H9 (cell line): ENCODE measurements around the gene DIP2C. TPM values are rescaled to one million over a fixed set of nuclear protein-coding genes. Genes with fewer than 3 reads are reported as not detected.

Experiments
- DNase-seq: peaks from one replicate; pipeline ENCODE4 v3.0.0-alpha.2; 2017
- H2AFZ ChIP-seq: one replicate; pipeline ENCODE4 v1.6.1; 2013; ENCODE audit warnings: mild to moderate bottlenecking, low read length, control low read depth, moderate library complexity
- H2AK5ac ChIP-seq: 2 replicates; pipeline ENCODE4 v1.6.1; 2013; ENCODE audit warnings: low read length, control low read depth, mixed read lengths; ENCODE audit not compliant: insufficient read length
- H2BK120ac ChIP-seq: one replicate; pipeline ENCODE4 v1.6.1; 2013; ENCODE audit warnings: low read depth, mild to moderate bottlenecking, low read length, control low read depth, inconsistent platforms; ENCODE audit not compliant: poor library complexity, severe bottlenecking
- H2BK12ac ChIP-seq: 2 replicates; pipeline ENCODE4 v1.6.1; 2013; ENCODE audit warnings: low read length, control low read depth, mixed read lengths, low read depth; ENCODE audit not compliant: insufficient read length
- H2BK15ac ChIP-seq: 2 replicates; pipeline ENCODE4 v1.6.1; 2013; ENCODE audit warnings: low read depth, low read length, control low read depth
- H2BK20ac ChIP-seq: one replicate; pipeline ENCODE4 v1.6.1; 2013; ENCODE audit warnings: low read depth, mild to moderate bottlenecking, low read length, control low read depth, inconsistent platforms; ENCODE audit not compliant: poor library complexity, severe bottlenecking
- H2BK5ac ChIP-seq: 2 replicates; pipeline ENCODE4 v1.6.1; 2013; ENCODE audit warnings: low read length, control low read depth, mixed read lengths; ENCODE audit not compliant: insufficient read length
- H3K14ac ChIP-seq: 2 replicates; pipeline ENCODE4 v1.6.1; 2013; ENCODE audit warnings: low read length, control low read depth; ENCODE audit not compliant: insufficient read depth
- H3K18ac ChIP-seq: 2 replicates; pipeline ENCODE4 v1.6.1; 2013; ENCODE audit warnings: low read depth, mild to moderate bottlenecking, mixed read lengths, low read length, control low read depth; ENCODE audit not compliant: insufficient read length
- H3K23ac ChIP-seq: 2 replicates; pipeline ENCODE4 v1.6.1; 2013; ENCODE audit warnings: low read length, control low read depth, mixed read lengths, low read depth; ENCODE audit not compliant: insufficient read length
- H3K23me2 ChIP-seq: 2 replicates; pipeline ENCODE4 v1.6.1; 2013; ENCODE audit warnings: low read depth, mild to moderate bottlenecking, mixed read lengths, low read length, control low read depth; ENCODE audit not compliant: insufficient read length, poor library complexity, severe bottlenecking
- H3K27ac ChIP-seq: 2 replicates; pipeline ENCODE4 v1.5.1; 2013; ENCODE audit warnings: low read length, control low read depth, mixed read lengths, low read depth; ENCODE audit not compliant: insufficient read length
- H3K27me3 ChIP-seq: 2 replicates; pipeline ENCODE4 v1.6.1; 2013; ENCODE audit warnings: low read length, control low read depth, inconsistent platforms; ENCODE audit not compliant: insufficient read depth
- H3K4ac ChIP-seq: 2 replicates; pipeline ENCODE4 v1.6.1; 2013; ENCODE audit warnings: low read depth, mild to moderate bottlenecking, control low read depth, inconsistent platforms, low read length, moderate library complexity
- H3K4me1 ChIP-seq: 2 replicates; pipeline ENCODE4 v1.6.1; 2013; ENCODE audit warnings: low read length, control low read depth, inconsistent platforms; ENCODE audit not compliant: insufficient read depth
- H3K4me2 ChIP-seq: 2 replicates; pipeline ENCODE4 v1.6.1; 2013; ENCODE audit warnings: low read length, control low read depth, mixed read lengths; ENCODE audit not compliant: insufficient read length, insufficient read depth
- H3K56ac ChIP-seq: 2 replicates; pipeline ENCODE4 v1.6.1; 2013; ENCODE audit warnings: low read depth, mild to moderate bottlenecking, mixed read lengths, low read length, control low read depth; ENCODE audit not compliant: insufficient read length
- H3K79me1 ChIP-seq: 2 replicates; pipeline ENCODE4 v1.6.1; 2013; ENCODE audit warnings: low read depth, mild to moderate bottlenecking, moderate library complexity, low read length, control low read depth, inconsistent platforms; ENCODE audit not compliant: insufficient read depth, poor library complexity, severe bottlenecking
- H3K79me2 ChIP-seq: 2 replicates; pipeline ENCODE4 v1.6.1; 2013; ENCODE audit warnings: low read length, control low read depth, inconsistent platforms; ENCODE audit not compliant: insufficient read depth
- H3K9ac ChIP-seq: 2 replicates; pipeline ENCODE4 v1.6.1; 2013; ENCODE audit warnings: low read length, control low read depth, mixed read lengths; ENCODE audit not compliant: insufficient read length; ENCODE audit errors: extremely low read depth
- H3K9me3 ChIP-seq: one replicate; pipeline ENCODE4 v1.6.1; 2013; ENCODE audit warnings: low read depth, low read length, inconsistent platforms; ENCODE audit not compliant: control insufficient read depth
- H3T11ph ChIP-seq: one replicate; pipeline ENCODE4 v1.6.1; 2013; ENCODE audit warnings: mild to moderate bottlenecking, low read length, control low read depth, inconsistent platforms
- H4K20me1 ChIP-seq: one replicate; pipeline ENCODE4 v1.6.1; 2013; ENCODE audit not compliant: control insufficient read depth, insufficient read length, insufficient read depth
- H4K5ac ChIP-seq: 2 replicates; pipeline ENCODE4 v1.6.1; 2013; ENCODE audit warnings: low read depth, mild to moderate bottlenecking, mixed read lengths, low read length, control low read depth; ENCODE audit not compliant: insufficient read length
- H4K8ac ChIP-seq: replicated peaks from 2 replicates; pipeline ENCODE4 v1.6.1; 2013; ENCODE audit warnings: low read length, control low read depth, mixed read lengths, low read depth; ENCODE audit not compliant: insufficient read length
- H4K91ac ChIP-seq: 2 replicates; pipeline ENCODE4 v1.6.1; 2013; ENCODE audit warnings: low read depth, mild to moderate bottlenecking, moderate library complexity, mixed read lengths, low read length, control low read depth; ENCODE audit not compliant: insufficient read length
- H3K27ac Mint-ChIP-seq, 3 experiments: 2 replicates in 2 of 3; 3 replicates in 1 of 3; pipeline ENCODE4 v1.8.0; 2020 to 2021; ENCODE audit warnings: mixed read lengths in 3 of 3, mild to moderate bottlenecking in 1 of 3, moderate library complexity in 1 of 3
- H3K27me3 Mint-ChIP-seq: 2 replicates; pipeline ENCODE4 v1.8.0; 2021; ENCODE audit warnings: low read depth, mild to moderate bottlenecking, moderate library complexity, mixed read lengths
- H3K36me3 Mint-ChIP-seq, 3 experiments: 2 replicates in 2 of 3; 3 replicates in 1 of 3; pipeline ENCODE4 v1.8.0; 2020 to 2021; ENCODE audit warnings: low read depth in 3 of 3, mixed read lengths in 3 of 3; ENCODE audit not compliant: insufficient read depth in 1 of 3
- H3K4me1 Mint-ChIP-seq, 2 experiments: 2 replicates each; pipeline ENCODE4 v1.8.0; 2020; ENCODE audit warnings: mixed read lengths in 2 of 2
- H3K4me3 Mint-ChIP-seq, 2 experiments: 2 replicates in 1 of 2; 3 replicates in 1 of 2; pipeline ENCODE4 v1.8.0; 2020 to 2021; ENCODE audit warnings: mild to moderate bottlenecking in 2 of 2, mixed read lengths in 2 of 2, moderate library complexity in 1 of 2
- H3K9me3 Mint-ChIP-seq, 2 experiments: 2 replicates in 1 of 2; 3 replicates in 1 of 2; pipeline ENCODE4 v1.8.0; 2020; ENCODE audit warnings: mild to moderate bottlenecking in 2 of 2, mixed read lengths in 2 of 2, moderate library complexity in 1 of 2
- WGBS: extraction: QIAGEN DNeasy Blood & Tissue Kit; methylation state at CpG from one replicate; pipeline ENCODE4 v1.1.7; 2013; ENCODE audit warnings: missing lambda C conversion rate, low lambda C conversion rate, mixed read lengths; ENCODE audit not compliant: insufficient read length; ENCODE audit errors: extremely low coverage; 5-methylcytosine and 5-hydroxymethylcytosine counted together
- total RNA-seq: library from RNA; stranded (reverse); gene quantifications from 2 replicates; pipeline ENCODE4 v1.2.1, GENCODE V29; 2021
- TF ChIP-seq, protein P1 (sequence below): fragments of 200-600 bp; sonication (generic); conservative IDR thresholded peaks from 3 replicates; pipeline ENCODE4 v1.8.0; 2021; ENCODE audit warnings: antibody characterized with exemption, mild to moderate bottlenecking

The DIP2C gene
- total RNA-seq, 1 experiment from 2014 or later: 7.9 TPM

DNA sequence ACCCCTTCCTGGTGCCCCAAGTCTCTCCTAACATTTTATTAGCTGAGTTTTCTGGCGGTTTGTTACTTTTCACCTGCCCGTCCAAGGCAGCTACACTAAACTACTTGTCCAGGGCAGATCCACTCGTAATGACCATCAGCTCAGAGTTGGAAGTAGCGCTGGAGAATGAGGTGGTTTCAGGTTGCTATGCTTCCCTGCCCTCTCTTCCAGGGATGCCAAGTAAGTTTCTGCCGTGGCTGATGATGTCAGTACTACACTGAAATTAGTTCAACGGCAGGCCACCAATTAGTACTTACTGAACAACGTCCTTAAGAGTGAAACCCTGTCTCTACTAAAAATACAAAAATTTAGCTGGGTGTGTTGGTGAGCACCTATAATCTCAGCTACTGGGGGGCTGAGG, 55.2 kb downstream of the DIP2C start:
- H3K9me3 ChIP-seq: no peaks in the 10 kb centered on the region
- TF ChIP-seq, protein P1, sequence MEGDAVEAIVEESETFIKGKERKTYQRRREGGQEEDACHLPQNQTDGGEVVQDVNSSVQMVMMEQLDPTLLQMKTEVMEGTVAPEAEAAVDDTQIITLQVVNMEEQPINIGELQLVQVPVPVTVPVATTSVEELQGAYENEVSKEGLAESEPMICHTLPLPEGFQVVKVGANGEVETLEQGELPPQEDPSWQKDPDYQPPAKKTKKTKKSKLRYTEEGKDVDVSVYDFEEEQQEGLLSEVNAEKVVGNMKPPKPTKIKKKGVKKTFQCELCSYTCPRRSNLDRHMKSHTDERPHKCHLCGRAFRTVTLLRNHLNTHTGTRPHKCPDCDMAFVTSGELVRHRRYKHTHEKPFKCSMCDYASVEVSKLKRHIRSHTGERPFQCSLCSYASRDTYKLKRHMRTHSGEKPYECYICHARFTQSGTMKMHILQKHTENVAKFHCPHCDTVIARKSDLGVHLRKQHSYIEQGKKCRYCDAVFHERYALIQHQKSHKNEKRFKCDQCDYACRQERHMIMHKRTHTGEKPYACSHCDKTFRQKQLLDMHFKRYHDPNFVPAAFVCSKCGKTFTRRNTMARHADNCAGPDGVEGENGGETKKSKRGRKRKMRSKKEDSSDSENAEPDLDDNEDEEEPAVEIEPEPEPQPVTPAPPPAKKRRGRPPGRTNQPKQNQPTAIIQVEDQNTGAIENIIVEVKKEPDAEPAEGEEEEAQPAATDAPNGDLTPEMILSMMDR: no peak
- H3K4me3 Mint-ChIP-seq: no peak overlapping the region
- no peaks in the 10 kb centered on the region for H4K20me1 ChIP-seq
- no peak overlapping the region for H2AFZ ChIP-seq
- no peaks in the 10 kb centered on the region for H3K9me3 Mint-ChIP-seq
- H3K36me3 Mint-ChIP-seq: peaks cover 0 to 3% (median 0%) of the 10 kb centered on the region in 3 experiments; a peak in 1 of 7 replicates
- H3K18ac ChIP-seq: no peak overlapping the region
- no peak overlapping the region; a peak in 1 of 7 replicates for H3K27ac Mint-ChIP-seq
- no peak overlapping the region for H2BK15ac ChIP-seq
- WGBS: no CpG with 5 or more reads among the region's 7 CpGs
- no peak overlapping the region for H4K5ac ChIP-seq
- H2BK5ac ChIP-seq: no peak overlapping the region
- no peak for DNase-seq
- H3K79me1 ChIP-seq: peaks cover 3% of the 10 kb centered on the region
- H3K4ac ChIP-seq: no peak overlapping the region
- H3K23me2 ChIP-seq: no peaks in the 10 kb centered on the region
- H3K79me2 ChIP-seq: peaks cover 2% of the 10 kb centered on the region; the same call in 1 of the 2 replicates
- H3K27me3 ChIP-seq: no peaks in the 10 kb centered on the region
- H3K4me2 ChIP-seq: no peak overlapping the region
- H3K9ac ChIP-seq: no peak overlapping the region
- H2BK120ac ChIP-seq: no peak overlapping the region
- H3K14ac ChIP-seq: no peak overlapping the region
- H2AK5ac ChIP-seq: no peak overlapping the region
- peaks cover 2% of the 10 kb centered on the region; the same call in 1 of the 2 replicates for H3K4me1 ChIP-seq
- no peak overlapping the region for H3K56ac ChIP-seq
- no peak overlapping the region for H4K8ac ChIP-seq
- H3K4me1 Mint-ChIP-seq: peaks cover 19 to 23% of the 10 kb centered on the region in 2 experiments
- H3T11ph ChIP-seq: no peak overlapping the region
- H3K27ac ChIP-seq: no peak overlapping the region
- H4K91ac ChIP-seq: no peak overlapping the region
- H2BK12ac ChIP-seq: no peak overlapping the region
- no peak overlapping the region for H2BK20ac ChIP-seq
- H3K27me3 Mint-ChIP-seq: no peaks in the 10 kb centered on the region
- H3K23ac ChIP-seq: no peak overlapping the region
